Measurements from ENCODE around the gene P4HB. TPM values are rescaled to one million over a fixed set of nuclear protein-coding genes. Genes with fewer than 3 reads are reported as not detected.

The P4HB gene
- total and polyA plus RNA-seq, 2 of the 4 experiments (the other 2 are of a cell fraction): 599 to 932 TPM

DNA sequence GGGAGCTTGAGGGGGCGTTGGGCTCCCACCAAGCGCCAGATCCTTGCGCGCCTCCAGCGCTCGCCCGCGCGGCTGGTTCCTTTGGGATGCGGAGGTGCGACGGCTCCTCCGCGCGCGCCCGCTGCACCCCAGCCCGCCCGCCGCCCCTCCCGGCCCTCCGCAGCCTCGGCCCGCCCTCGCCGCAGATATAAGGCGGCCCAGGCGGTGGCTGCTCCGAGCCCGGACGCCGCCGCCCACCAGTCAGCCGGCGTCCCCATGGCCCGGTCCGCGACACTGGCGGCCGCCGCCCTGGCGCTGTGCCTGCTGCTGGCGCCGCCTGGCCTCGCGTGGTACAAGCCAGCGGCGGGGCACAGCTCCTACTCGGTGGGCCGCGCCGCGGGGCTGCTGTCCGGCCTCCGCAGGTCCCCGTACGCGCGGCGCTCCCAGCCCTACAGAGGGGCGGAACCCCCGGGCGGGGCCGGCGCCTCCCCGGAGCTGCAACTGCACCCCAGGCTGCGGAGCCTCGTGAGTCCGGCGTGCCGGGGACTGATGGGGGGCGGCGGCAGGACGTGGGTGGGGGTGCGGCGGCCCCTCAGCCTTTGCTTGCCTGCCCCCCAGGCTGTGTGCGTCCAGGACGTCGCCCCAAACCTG is 41.8 kb upstream of the P4HB start, which contains the start of gene NPB:
TSS of gene NPB (plus strand) at position 216 of the 630 bp plus-strand sequence. CDS start at position 256, 40 bp downstream.
- H4K20me1 ChIP-seq (ENCODE audit: insufficient read depth, low read length): peaks cover 26% of the 10 kb centered on the region
- TF ChIP-seq, protein P1, sequence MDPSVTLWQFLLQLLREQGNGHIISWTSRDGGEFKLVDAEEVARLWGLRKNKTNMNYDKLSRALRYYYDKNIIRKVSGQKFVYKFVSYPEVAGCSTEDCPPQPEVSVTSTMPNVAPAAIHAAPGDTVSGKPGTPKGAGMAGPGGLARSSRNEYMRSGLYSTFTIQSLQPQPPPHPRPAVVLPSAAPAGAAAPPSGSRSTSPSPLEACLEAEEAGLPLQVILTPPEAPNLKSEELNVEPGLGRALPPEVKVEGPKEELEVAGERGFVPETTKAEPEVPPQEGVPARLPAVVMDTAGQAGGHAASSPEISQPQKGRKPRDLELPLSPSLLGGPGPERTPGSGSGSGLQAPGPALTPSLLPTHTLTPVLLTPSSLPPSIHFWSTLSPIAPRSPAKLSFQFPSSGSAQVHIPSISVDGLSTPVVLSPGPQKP (IDR thresholded peaks at IDR 0.05; ENCODE audit: borderline replicate concordance, low read depth, low read length): no peak
- no peak for TF ChIP-seq POLR2A (IDR thresholded peaks at IDR 0.05; ENCODE audit: low read depth, low read length)
- TF ChIP-seq RAD21 (IDR thresholded peaks at IDR 0.05; ENCODE audit: low read length): no peak
- TF ChIP-seq MXI1 (IDR thresholded peaks at IDR 0.05; ENCODE audit: borderline replicate concordance, low read depth, low read length): no peak
- TF ChIP-seq MAZ (IDR thresholded peaks at IDR 0.05; ENCODE audit: borderline replicate concordance, low read depth, low read length): no peak
- no peak for TF ChIP-seq SMC3 (IDR thresholded peaks at IDR 0.05; ENCODE audit: low read depth, low read length)
- TF ChIP-seq, protein P2, sequence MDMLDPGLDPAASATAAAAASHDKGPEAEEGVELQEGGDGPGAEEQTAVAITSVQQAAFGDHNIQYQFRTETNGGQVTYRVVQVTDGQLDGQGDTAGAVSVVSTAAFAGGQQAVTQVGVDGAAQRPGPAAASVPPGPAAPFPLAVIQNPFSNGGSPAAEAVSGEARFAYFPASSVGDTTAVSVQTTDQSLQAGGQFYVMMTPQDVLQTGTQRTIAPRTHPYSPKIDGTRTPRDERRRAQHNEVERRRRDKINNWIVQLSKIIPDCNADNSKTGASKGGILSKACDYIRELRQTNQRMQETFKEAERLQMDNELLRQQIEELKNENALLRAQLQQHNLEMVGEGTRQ (IDR thresholded peaks at IDR 0.05; ENCODE audit: low read depth, low read length): no peak
- TF ChIP-seq NFE2L2 (IDR thresholded peaks at IDR 0.05; ENCODE audit: low read depth, low read length): no peak
- no peak for TF ChIP-seq BHLHE40 (IDR thresholded peaks at IDR 0.05; ENCODE audit: low read depth, low read length)
- no peak within 1 kb of the TSS for H4K8ac ChIP-seq (ENCODE audit: low read depth in 2 of 2, low read length in 2 of 2)
- in situ Hi-C loops (cut with MboI; ENCODE audit: low sequenced_read_pairs) (no loop called here), intact Hi-C loops (cut with micrococcal nuclease) (no loop called here), dilution Hi-C loops (cut with HindIII; ENCODE audit: low sequenced_read_pairs, unreplicated experiment) (no loop called here)
- peak within 1 kb of the TSS; percentile 86 for H2AK9ac ChIP-seq (replicated peaks; ENCODE audit: low read depth, low read length, poor library complexity)
- BruUV-seq (replicated peaks): no TSS peak
- peak within 1 kb of the TSS; percentile 24; the same call in 1 of the 2 replicates for H3K4ac ChIP-seq (ENCODE audit: low read depth, low read length)
- 1% methylated on average over 25 of the region's 79 CpGs; no CpG with 5 or more reads in 1 of the 2 experiments for WGBS, 2 experiments (ENCODE audit: extremely low coverage in 2 of 2, insufficient read length in 1 of 2)
- peaks cover 14% of the 10 kb centered on the region for H3K4me1 ChIP-seq (ENCODE audit: control insufficient read depth, insufficient read depth, low read length)
- no peak within 1 kb of the TSS for H3K27ac ChIP-seq (ENCODE audit: insufficient read depth, low read length)
- no peak within 1 kb of the TSS for H3K56ac ChIP-seq (ENCODE audit: extremely low read depth, insufficient read depth, low read length)
- H3K4me3 ChIP-seq (ENCODE audit: insufficient read depth, low read depth, low read length): peak within 1 kb of the TSS; percentile 51
- H3K9ac ChIP-seq (ENCODE audit: low read depth, low read length): no peak within 1 kb of the TSS
- H2BK20ac ChIP-seq (ENCODE audit: low read depth, low read length): no peak within 1 kb of the TSS
- H2AFZ ChIP-seq (replicated peaks; ENCODE audit: low read length, poor library complexity): peak within 1 kb of the TSS; percentile 84
- no peak for DNase-seq
- no peaks in the 10 kb centered on the region for H3K27me3 ChIP-seq (ENCODE audit: control insufficient read depth, insufficient read depth, low read length)
- peak within 1 kb of the TSS; percentile 69 for H3K4me2 ChIP-seq (ENCODE audit: low read depth, low read length)
- no peak within 1 kb of the TSS for H4K91ac ChIP-seq (ENCODE audit: insufficient read depth, low read depth, low read length)
- POLR2A ChIA-PET (ENCODE audit: unreplicated experiment): interaction anchor here (0.9 kb wide), 1 partner anchor 13 kb away, joined by 3 read pairs; no protein-coding TSS in a partner anchor
- H2BK15ac ChIP-seq (ENCODE audit: low read depth, low read length): no peak within 1 kb of the TSS
- H4K5ac ChIP-seq (ENCODE audit: low read depth, low read length): no peak within 1 kb of the TSS
- peak; percentile 67 for ATAC-seq (ENCODE audit: low read depth)
- CTCF ChIA-PET: no interaction called here
- H3K14ac ChIP-seq (replicated peaks; ENCODE audit: low read depth, low read length): no peak within 1 kb of the TSS
- no peak within 1 kb of the TSS for H2BK120ac ChIP-seq (ENCODE audit: low read depth, low read length)
- H3K9me1 ChIP-seq (ENCODE audit: insufficient read depth, low read length): peaks cover 13% of the 10 kb centered on the region; the same call in 1 of the 2 replicates
- H3K36me3 ChIP-seq (ENCODE audit: control insufficient read depth, insufficient read depth, low read length): peaks cover 27% of the 10 kb centered on the region
- no peak within 1 kb of the TSS for H2BK5ac ChIP-seq (ENCODE audit: low read depth, low read length, poor library complexity, severe bottlenecking)
- H3K9me3 ChIP-seq (ENCODE audit: control insufficient read depth, insufficient read depth, low read length): no peaks in the 10 kb centered on the region
- H3K23ac ChIP-seq (ENCODE audit: low read depth, low read length): peak within 1 kb of the TSS; percentile 42; the same call in 1 of the 2 replicates
- no peak within 1 kb of the TSS for H3K18ac ChIP-seq (ENCODE audit: low read depth, low read length)
- H3K79me1 ChIP-seq (ENCODE audit: low read depth in 1 of 2, low read length in 2 of 2): peaks cover 0 to 31% of the 10 kb centered on the region in 2 experiments; a peak in 3 of 4 replicates
- peak within 1 kb of the TSS; percentile 5; the same call in 1 of the 2 replicates for H2AK5ac ChIP-seq (ENCODE audit: low read depth, low read length)
